Measurements from ENCODE around the gene SNX33. TPM values are rescaled to one million over a fixed set of nuclear protein-coding genes. Genes with fewer than 3 reads are reported as not detected.
"Not testable (repeated sequence)": the region's sequence is repeated elsewhere in the genome, so short reads cannot be mapped to it uniquely, and the experiment has no call there.

Gene SNX33
- polyA plus RNA-seq, 10 donors: 12.4 to 19.3 (median 15.1) TPM

GRCh38 chr15:75696311-75696720 lies 48.6 kb downstream of the SNX33 start:
- DNase-seq: peak in 1 of 3 donors; percentile 46

DNA sequence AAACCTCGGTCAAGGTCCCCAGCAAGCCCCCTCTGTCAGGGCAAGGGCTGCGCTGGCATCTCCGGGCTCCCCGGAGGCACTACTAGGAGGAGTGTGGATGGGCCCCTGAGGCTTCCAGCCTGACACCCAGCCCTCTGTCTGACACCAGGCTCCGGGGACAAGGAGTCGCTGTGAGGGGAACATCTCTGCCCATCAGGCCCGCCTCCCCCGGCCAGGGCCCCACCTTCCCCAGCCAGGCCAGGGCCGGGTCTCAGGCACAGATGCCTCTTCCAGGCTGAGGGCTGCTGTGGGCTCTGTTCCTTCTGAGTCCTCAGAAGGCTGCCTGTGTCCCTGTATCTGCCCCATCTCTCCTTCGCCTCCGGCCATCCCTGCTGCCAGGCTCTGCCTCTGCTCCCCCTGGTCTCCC lies 49.1 kb downstream of the SNX33 start:
- no peak for DNase-seq

DNA sequence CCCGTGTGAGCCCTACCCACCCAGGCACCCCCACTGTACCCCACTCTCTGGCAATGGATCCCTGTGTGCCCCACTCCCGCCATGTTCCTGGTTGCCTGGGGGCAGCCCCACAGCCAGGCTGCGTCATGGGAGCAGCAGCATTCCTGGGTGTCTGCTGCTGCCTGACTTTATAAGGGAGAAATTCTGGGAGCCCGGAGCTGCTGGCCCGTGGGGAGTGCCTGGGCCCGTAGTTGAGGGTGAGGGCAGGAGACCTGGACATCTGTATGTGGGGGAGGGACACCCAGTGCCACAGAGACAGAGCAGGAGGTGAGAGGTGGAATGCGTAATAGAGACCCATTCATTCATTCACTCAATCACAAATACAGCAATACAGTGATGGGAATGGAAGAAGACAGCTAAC lies 49.8 kb downstream of the SNX33 start:
- DNase-seq: no peak

- not testable (repeated sequence) for DNase-seq
These were observed 50.4 kb downstream of the SNX33 start for GRCh38 chr15:75697974-75698747.

DNA sequence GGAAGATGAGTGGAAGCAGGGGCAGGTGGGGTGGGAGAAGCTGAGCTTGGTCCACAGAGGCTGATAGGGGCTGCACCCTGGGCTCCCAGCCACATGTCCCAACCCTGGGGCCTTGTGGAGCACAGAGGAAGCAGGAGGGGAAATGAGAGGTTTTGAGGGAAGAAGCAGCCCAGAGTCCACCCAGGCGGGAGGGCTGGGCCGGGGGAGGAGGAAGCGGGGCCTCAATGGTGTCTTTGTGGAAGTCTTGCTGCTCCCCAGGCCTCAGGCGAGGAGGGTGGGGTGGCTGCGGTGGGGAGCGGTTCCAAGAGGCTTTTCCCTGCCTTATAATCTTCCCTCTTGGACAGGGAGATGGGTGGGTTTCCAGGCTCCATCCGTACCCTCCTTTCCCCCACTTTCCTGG lies 51.8 kb downstream of the SNX33 start:
- DNase-seq: peak in 1 of 3 donors; percentile 70

GRCh38 chr15:75699961-75700874 lies 52.5 kb downstream of the SNX33 start:
- peak; percentile 51 to 83 (median 65) for DNase-seq

DNA sequence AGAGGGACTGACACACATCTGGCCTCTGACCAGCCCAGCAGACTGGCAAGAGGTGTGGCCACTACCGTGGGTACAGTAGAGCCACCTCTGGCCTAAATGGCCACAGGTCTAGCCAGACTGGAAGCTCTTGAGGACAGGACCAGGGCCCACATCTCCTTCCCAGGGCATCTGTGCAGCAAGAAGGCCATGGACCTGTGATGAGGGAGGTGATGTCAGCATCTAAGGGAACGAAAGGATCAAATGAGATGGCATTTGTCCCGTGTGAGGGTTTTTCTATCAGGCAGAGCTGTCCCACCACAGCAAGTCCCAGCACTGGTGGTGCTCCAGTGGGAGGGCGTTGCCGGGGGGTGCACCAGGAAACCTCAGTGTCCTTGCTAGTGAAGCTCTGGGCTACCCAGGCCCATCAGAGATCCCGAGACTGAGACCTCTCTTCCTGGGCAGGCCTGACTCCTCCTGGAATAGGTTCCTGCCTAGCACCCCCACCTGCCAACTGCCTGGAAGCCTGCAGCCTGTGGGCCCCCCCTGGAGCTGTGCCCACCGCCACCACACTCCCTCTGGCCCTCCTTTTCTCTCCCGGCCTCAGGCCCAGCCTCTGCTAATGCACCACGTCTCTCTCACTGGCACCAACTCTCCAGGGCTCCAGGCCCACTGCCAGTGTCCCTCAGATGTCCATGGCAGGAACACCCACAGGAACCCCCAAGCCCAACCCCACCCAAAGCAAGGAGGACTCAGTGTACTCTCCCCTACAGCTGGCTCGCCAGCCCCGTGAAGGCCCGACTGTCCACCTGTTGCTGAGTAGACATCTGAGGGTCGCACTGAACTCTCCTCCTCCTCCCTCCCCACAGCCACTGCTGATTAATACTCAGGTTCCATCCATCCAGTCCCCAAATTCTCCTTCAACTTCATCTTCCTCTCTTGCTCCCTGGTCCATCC lies 53.6 kb downstream of the SNX33 start:
- DNase-seq: not testable (repeated sequence)

DNA sequence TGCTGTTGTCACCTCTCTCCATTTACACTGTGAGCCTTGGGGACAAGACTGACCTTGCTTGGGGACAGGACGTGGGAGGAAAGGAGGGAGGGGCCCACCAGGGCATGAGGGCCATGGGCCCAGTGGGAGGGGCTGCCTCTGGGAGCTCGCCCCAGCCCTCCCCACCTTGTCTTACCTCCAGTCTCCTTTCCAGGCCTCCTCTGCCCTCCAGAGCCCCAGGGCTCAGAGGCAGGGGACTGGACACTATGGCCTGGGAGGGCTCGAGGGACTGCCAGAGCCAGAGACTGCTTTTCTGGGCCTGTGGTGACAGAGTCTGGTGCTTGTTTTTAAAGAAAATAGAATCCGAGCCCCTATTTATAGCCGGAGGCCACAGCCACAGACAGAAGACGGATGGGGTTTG lies 54.7 kb downstream of the SNX33 start:
- DNase-seq: no peak

GRCh38 chr15:75703440-75704262 lies 55.9 kb downstream of the SNX33 start:
- DNase-seq: not testable (repeated sequence)

DNA sequence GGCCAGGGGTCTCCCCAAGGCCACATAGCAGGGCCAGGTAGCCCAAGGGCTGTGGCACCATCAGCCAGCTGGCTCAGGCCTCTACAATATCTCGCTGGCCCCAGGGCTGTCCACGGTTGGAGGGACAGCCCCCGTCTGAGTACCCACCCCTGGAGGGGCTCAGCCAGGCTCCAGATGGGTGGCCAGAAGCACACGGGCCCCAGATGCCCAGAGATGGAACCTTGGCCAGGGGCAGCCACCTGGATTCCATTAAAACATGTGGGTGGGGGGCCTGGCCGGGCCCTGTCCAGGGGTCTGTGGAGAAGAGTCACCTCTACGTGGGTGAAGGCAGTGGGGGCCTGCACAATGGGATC lies 56.5 kb downstream of the SNX33 start:
- no peak for DNase-seq

DNA sequence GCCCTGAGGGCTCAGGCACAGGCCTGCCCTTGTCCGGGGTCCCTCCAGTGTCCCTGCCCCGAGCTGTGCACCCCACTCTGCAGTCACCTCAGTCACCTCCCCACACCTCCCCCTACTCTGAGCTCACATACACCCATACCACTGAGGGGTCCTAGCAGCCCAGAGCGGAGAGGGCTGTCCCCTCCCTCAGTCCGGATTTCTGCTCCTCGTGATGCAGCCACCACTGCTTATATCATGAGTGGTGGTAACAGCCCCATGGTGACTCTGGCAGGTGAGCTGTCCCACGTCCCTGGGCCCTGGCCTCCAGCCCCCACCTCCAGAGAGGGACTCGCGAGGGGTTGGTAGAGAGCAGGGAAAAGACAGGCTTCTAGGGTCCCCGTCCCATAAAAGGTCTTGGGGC lies 56.9 kb downstream of the SNX33 start:
- DNase-seq: no peak

GRCh38 chr15:75705375-75705774 lies 57.7 kb downstream of the SNX33 start:
- not testable (repeated sequence) for DNase-seq

- no peak for DNase-seq
These were observed 58.4 kb downstream of the SNX33 start for GRCh38 chr15:75705854-75706681.

DNA sequence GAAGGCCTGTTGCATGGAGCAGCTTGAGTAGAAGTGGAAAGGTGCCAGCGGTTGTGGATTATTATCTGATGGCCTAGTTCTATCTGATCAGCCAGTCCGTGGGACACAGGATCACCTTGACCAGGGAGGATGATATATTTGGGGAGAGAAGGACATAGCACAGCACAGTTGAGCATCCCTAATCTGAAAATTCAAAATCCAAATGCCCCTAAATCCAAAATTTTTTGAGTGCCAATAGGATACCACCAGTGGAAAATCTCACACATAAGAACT lies 58.9 kb downstream of the SNX33 start:
- DNase-seq: no peak

DNA sequence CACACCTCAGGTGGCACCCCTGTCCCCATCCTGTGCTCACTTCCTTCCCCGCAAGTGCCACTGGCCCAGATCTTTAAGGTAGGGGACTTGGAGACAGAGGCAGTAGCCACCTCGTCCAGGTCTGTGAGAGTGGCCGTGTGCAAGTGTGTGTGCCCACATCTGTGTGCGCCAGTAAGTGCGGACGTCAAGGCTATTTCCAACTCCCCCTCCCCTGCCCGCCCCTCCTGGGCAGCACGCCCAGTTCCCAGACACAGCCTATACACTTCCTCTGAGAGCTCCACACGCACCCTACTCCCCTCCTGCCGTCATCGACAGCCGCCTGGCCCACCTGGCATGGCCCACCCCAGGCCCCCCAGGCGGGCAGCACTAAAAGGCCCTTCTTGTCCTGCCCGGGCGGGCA lies 61.7 kb downstream of the SNX33 start:
- peak; percentile 77 to 92 (median 85) for DNase-seq

GRCh38 chr15:75710874-75711273 lies 63.2 kb downstream of the SNX33 start:
- not testable (repeated sequence) for DNase-seq

- DNase-seq: peak in 1 of 3 donors; percentile 55
These were observed 63.8 kb downstream of the SNX33 start for GRCh38 chr15:75711495-75711894.
